Erythroblast (primary cell): ENCODE data around the gene GAL3ST2.

Experiments used
- DNase-seq, 2 experiments: peaks; one replicate each; lab custom pipeline; 2025; lab: John Stamatoyannopoulos, UW
- GATA1 ChIP-seq: IDR thresholded peaks from 2 replicates; pipeline ENCODE4 v1.6.1; 2011; ENCODE audit warnings: low read depth, mild to moderate bottlenecking, control low read depth, low read length, moderate library complexity
- POLR2A ChIP-seq: IDR thresholded peaks from 2 replicates; pipeline ENCODE4 v1.6.1; 2011; ENCODE audit warnings: mild to moderate bottlenecking, low read length

GAL3ST2 gene

GRCh38 chr2:241809383-241810306, 33.0 kb downstream of the GAL3ST2 start:
- no peak for DNase-seq
- TF ChIP-seq GATA1 (no peak), POLR2A (no peak)

GRCh38 chr2:241810307-241811200, 33.9 kb downstream of the GAL3ST2 start:
- no peak for DNase-seq
- TF ChIP-seq GATA1 (no peak), POLR2A (no peak)

- no peak for DNase-seq
- TF ChIP-seq POLR2A (no peak), GATA1 (no peak)
These were observed 34.8 kb downstream of the GAL3ST2 start for GRCh38 chr2:241811201-241811951.

DNA sequence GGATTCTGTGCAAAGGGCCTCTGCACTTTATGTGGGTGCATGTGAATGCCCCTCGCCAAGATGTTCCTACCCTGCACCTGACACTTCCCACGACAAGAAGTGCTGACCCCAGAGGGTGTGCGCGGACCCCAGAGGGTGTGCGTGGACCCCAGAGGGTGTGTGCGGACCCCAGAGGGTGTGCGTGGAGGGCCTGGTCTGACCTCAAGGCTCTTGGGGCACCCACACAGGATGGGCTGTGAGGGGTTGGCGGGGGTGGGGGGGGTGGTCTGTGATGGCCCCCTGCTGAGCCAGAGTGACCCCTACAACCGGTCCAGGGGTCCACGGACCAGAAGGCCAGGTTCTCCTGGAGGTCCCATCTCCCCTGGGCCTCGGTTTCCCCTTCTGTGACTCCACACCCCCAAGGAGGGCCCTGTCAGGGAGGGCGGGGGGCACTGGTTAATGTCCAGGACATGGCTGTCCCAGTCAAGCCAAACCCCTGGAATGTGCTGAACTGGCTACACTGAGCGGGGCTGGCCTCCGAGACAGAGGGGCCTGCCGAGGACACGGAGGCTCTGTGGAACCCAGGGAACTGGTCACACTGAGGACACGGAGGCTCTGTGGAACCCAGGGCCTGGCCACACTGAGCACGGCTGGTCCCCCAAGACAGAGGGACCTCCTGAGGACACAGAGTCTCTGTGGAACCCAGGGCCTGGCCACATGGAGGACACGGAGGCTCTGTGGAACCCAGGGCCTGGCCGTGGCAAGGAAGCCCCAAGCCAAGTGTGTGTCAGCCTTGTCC, 35.5 kb downstream of the GAL3ST2 start:
- DNase-seq: no peak
- TF ChIP-seq POLR2A (no peak), GATA1 (no peak)

GRCh38 chr2:241812730-241813643, 36.4 kb downstream of the GAL3ST2 start:
- TF ChIP-seq POLR2A (no peak), GATA1 (no peak)
- DNase-seq: no peak

DNA sequence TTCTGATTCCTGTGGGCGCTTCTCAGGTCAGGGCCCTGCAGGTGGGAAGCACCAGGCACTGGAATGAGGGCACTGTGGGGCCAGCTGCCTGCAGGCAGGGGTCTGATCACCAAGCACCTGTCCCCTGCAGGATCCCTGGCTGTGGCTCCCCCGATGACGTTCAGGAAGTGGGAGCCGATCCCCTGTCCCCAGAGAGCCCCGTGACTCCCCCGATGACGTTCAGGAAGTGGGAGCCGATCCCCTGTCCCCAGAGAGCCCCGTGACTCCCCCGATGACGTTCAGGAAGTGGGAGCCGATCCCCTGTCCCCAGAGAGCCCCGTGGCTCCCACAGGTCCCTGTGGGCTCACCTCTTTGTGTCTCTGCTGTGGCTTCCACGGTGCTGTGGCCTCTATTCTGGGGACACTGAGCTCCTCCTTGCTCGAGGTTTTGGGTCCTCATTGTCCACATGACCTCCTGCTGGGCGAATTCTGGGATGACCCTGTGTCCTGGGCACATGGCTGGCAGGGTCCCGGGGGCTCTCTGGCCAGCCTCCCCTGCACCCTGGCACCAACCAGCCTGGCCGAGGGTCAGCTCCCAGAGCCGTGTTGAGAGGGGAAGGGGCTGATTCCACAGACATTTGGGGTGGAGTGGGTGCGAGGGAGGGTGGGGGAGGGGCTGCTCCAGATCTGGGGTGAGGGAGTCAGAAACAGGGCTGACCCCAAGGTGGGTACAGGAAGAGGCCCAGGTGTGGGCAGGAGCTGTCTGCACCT, 37.2 kb downstream of the GAL3ST2 start:
- DNase-seq: no peak
- TF ChIP-seq GATA1 (no peak), POLR2A (no peak)

- DNase-seq: no peak
- no peak for TF ChIP-seq POLR2A
- no peak for TF ChIP-seq GATA1
These were observed 37.7 kb downstream of the GAL3ST2 start for GRCh38 chr2:241814393-241814642.

DNA sequence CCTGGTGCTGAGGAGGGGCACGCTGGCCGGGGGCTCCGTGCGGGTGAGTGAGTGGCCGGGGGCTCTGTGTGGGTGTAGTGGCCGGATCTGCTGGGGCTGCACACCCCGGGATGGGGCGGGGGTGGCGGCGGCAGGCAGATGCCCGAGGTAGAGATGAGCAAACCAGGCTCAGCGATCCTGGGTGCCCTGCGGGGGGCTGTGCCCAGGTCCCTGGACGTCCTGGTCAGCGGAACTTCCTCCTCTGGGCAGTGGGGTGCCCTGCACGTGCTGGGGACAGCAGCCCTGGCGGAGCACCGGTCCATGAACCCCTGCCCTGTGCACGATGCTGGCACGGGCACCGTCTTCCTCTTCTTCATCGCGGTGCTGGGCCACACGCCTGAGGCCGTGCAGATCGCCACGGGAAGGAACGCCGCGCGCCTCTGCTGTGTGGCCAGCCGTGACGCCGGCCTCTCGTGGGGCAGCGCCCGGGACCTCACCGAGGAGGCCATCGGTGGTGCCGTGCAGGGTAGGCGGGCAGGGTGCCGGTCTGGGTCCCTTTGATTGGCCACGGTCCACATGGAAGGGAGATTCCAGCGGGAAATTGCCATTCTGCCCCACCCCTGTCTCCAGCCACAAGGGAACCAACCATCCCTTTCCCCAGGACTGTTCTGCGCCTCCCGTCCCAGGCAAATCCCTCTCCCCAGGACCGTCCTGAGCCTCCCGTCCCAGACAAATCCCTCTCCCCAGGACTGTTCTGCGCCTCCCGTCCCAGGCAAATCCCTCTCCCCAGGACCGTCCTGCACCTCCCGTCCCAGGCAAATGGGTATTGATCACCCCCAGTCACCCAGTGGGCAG, 38.2 kb downstream of the GAL3ST2 start:
- TF ChIP-seq POLR2A: no peak
- TF ChIP-seq GATA1: no peak
- no peak for DNase-seq

GRCh38 chr2:241815477-241816430, 39.1 kb downstream of the GAL3ST2 start:
- TF ChIP-seq POLR2A (no peak), GATA1 (no peak)
- no peak for DNase-seq
